Peyer's patch (tissue), 4 donors: Measurements from ENCODE around the gene SH3TC1. TPM values are rescaled to one million over a fixed set of nuclear protein-coding genes. Genes with fewer than 3 reads are reported as not detected.
A peak's percentile ranks its signal among the peaks of the same experiment; 100 is the strongest.

Experiments
- DNase-seq, 3 donors: peaks; one replicate each; pipeline ENCODE4 v3.0.0-alpha.2; 2017 to 2019
- H3K27ac ChIP-seq, 4 donors: fragments of 200-600 bp; sonication (generic); one replicate each; pipeline ENCODE4 v1.5.1; 2016 to 2019
- H3K27me3 ChIP-seq, 2 donors: fragments of 200-600 bp; sonication (generic); one replicate each; pipeline ENCODE4 v1.5.1; 2019
- H3K36me3 ChIP-seq, 3 donors: fragments of 200-600 bp; sonication (generic); one replicate each; pipeline ENCODE4 v1.5.1; 2016 to 2019
- H3K4me1 ChIP-seq, 4 donors: fragments of 200-600 bp; sonication (generic); one replicate each; pipeline ENCODE4 v1.5.1; 2016 to 2019
- H3K4me3 ChIP-seq, 4 donors: fragments of 200-600 bp; sonication (generic); 1 replicate in 3 of 4; 2 replicates in 1 of 4; pipeline ENCODE4 v1.5.1; 2016 to 2019; ENCODE audit warnings: mild to moderate bottlenecking in 1 of 4
- H3K9me3 ChIP-seq, 4 donors: fragments of 200-600 bp; sonication (generic); one replicate each; pipeline ENCODE4 v1.5.1; 2016 to 2019; ENCODE audit warnings: mild to moderate bottlenecking in 1 of 4
- POLR2A ChIP-seq, 2 donors: fragments of 450-650 bp; IDR thresholded peaks; one replicate each; pipeline ENCODE4 v1.5.1; 2017; ENCODE audit warnings: antibody characterized with exemption in 2 of 2, mild to moderate bottlenecking in 2 of 2, moderate library complexity in 2 of 2
- total RNA-seq, 4 donors: library from RNA; depleted of rRNA; stranded (reverse); fragments of >200 nt; gene quantifications; one replicate each; pipeline ENCODE4 v1.1.0, GENCODE V29; 2016
- TF ChIP-seq, protein P1 (sequence below), 6 experiments: fragments of 450-650 bp in 4 of 6; fragments of 200-600 bp in 2 of 6; sonication (generic) in 1 of 6; IDR thresholded peaks; one replicate each; pipeline ENCODE4 v1.5.1; 2017 to 2019; ENCODE audit warnings: antibody characterized with exemption in 6 of 6, mild to moderate bottlenecking in 3 of 6, moderate library complexity in 1 of 6

Gene SH3TC1
- total RNA-seq, 4 donors from 2014 or later, result 4.2 to 88.3 (median 11.8) TPM

DNA sequence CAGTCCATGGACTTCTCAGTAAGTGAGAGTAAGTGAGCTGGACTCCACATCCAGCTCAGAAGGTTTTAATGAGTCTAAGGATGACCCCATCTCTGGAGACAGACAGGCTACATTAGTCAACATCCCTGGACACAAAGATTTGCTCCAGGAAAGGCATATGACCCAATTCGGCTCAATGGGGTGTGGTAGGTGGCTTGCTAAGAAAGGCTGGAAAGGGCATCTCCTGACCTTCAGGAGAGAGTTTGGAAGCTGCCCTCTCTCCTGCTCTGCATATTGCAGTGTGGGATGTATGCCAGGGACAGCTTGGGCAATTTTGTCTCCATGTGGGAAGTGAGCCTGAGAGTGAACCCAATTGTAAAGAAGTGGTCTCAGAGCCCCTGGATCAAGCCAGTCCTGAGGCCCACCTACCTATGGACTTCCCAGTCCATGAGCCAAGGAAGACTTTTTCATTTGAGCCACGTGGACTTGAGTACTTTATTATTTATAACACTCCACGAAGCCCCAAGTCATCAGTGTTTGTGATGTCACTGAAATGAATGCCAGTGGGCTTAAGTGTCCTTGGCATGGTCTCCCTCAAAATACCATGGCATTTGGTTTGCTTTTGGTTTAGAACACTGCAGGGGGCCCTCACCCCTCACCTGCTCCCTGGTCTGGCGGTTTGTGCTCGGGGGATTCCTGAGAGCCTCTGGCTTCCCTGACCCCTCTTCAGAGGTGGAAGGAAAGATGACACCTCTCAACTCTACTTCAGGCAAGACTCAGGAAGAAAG lies 30.1 kb upstream of the SH3TC1 start:
- Histone ChIP-seq H3K9me3 (peaks cover 0 to 9% (median 0%) of the 10 kb centered on the region in 4 donors), H3K27me3 (no peaks in the 10 kb centered on the region), H3K36me3 (no peaks in the 10 kb centered on the region), H3K4me3 (no peak overlapping the region), H3K4me1 (no peaks in the 10 kb centered on the region), H3K27ac (no peak overlapping the region)
- TF ChIP-seq POLR2A (IDR thresholded peaks at IDR 0.05), result no peak
- TF ChIP-seq, protein P1, sequence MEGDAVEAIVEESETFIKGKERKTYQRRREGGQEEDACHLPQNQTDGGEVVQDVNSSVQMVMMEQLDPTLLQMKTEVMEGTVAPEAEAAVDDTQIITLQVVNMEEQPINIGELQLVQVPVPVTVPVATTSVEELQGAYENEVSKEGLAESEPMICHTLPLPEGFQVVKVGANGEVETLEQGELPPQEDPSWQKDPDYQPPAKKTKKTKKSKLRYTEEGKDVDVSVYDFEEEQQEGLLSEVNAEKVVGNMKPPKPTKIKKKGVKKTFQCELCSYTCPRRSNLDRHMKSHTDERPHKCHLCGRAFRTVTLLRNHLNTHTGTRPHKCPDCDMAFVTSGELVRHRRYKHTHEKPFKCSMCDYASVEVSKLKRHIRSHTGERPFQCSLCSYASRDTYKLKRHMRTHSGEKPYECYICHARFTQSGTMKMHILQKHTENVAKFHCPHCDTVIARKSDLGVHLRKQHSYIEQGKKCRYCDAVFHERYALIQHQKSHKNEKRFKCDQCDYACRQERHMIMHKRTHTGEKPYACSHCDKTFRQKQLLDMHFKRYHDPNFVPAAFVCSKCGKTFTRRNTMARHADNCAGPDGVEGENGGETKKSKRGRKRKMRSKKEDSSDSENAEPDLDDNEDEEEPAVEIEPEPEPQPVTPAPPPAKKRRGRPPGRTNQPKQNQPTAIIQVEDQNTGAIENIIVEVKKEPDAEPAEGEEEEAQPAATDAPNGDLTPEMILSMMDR (IDR thresholded peaks at IDR 0.05), result no peak
- no peak for DNase-seq

DNA sequence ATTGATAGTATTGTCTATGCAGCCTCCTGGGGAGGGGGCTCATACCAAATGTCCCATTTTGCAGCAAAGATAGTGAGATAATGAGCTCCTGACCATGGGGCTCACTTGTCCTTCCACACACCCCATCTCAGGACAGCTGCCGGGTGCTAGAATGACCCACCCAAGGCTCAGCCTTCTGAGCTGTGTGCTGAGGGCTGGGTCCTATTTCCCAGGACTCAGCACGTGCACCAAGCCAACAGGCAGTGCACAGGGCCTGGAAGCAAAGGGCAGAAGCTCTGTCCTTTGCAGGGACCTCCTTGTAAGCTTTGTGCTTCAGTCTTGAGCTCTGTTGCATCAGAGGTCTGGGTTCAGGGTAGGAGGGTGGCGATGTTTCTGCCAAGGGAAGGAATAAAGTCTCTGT lies 29.3 kb upstream of the SH3TC1 start:
- TF ChIP-seq, protein P1 (IDR thresholded peaks at IDR 0.05), result no peak
- TF ChIP-seq POLR2A (IDR thresholded peaks at IDR 0.05), result no peak
- Histone ChIP-seq H3K4me3 (no peak overlapping the region), H3K27ac (no peak overlapping the region), H3K9me3 (peaks cover 0 to 9% (median 0%) of the 10 kb centered on the region in 4 donors), H3K27me3 (no peaks in the 10 kb centered on the region), H3K36me3 (no peaks in the 10 kb centered on the region), H3K4me1 (no peaks in the 10 kb centered on the region)
- no peak for DNase-seq

DNA sequence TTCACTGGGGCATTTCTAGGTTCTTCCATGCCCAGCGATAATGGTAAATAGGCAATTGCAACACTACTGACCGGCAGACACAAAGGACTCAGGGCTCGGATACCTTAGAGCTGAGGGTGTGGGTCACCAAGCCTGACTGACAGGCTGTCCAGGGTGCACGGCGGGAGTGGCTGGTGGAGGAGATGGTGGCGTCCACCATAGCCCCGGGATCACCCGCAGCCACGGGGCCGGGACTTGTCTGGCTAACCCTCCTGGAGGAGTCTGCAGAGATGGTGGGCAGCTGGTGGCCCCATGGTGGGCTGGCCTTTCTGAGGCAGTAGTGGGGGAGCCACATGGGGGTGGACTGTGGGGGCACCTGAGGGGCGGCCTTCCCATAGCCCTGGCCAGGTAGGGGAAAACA lies 28.7 kb upstream of the SH3TC1 start:
- H3K36me3 ChIP-seq, result no peaks in the 10 kb centered on the region
- H3K27me3 ChIP-seq, result no peaks in the 10 kb centered on the region
- TF ChIP-seq POLR2A (IDR thresholded peaks at IDR 0.05), result no peak
- TF ChIP-seq, protein P1 (IDR thresholded peaks at IDR 0.05), result no peak
- H3K4me1 ChIP-seq, result no peaks in the 10 kb centered on the region
- no peak for DNase-seq
- peaks cover 0 to 9% (median 0%) of the 10 kb centered on the region in 4 donors for H3K9me3 ChIP-seq
- H3K4me3 ChIP-seq, result no peak overlapping the region
- H3K27ac ChIP-seq, result no peak overlapping the region

DNA sequence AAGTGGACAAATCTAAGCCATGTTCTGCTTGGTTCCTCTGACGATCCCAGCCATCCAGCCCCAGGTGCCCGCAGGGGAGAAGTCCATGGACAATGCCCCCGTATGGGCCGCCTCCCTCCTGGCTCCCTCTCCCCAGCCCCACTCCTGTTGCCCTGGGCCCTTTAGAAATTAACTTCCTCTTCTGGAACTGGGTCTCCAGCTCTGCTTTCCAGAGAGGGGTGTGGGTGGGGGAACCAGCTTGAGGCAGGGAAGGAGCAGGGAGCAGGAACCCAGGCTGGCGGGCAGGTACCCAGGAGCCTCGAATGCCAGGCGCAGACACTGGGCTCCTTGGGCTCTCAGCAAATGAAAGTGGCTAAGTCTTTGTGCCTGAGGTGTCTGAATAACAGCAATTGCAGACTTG lies 27.8 kb upstream of the SH3TC1 start:
- TF ChIP-seq, protein P1 (IDR thresholded peaks at IDR 0.05), result no peak
- no peak for TF ChIP-seq POLR2A (IDR thresholded peaks at IDR 0.05)
- no peaks in the 10 kb centered on the region for H3K4me1 ChIP-seq

DNA sequence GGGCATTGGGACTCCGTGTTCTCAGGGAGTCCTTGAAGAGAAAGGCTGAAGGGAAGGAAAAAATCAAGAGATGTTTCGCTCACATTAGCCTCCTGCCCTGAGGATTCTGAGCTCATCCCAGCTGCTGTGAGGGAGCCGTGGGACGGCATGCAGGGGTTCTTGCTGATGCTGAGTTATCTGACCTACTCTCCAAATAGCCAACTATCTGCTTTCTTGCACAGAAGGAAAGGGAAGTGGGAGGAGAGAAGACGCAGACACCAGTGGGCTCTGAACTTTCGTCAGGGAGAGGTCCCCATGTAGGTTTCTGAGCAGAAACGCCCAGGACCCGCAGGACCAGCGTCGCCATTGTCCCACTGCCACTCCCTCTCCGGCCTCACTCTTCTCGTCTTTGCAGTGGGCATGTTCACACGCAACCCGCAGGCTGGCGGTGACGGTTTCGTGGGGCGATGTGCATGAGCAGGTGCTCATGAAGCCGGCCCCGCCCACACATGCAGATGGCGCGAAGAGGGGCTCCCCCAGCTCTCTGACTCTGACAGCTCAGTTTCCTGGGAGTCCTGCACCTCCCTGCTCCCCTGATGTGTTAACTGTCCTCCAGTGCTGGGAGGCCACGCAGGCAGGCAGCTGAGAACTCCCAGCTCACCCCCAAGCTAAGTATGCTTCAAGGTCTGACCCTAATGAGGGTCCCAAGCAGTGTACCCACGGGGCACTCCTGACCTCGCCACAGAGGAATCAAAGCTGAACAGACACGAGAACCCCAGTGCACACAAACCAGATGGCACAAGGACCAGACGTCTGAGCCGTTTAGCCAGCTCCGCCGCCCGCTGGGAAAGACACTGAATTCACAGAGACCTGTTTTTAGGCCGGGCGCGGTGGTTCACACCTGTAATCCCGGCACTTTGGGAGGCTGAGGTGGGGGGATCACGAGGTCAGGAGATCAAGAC lies 26.8 kb upstream of the SH3TC1 start:
- peaks cover 0 to 9% (median 0%) of the 10 kb centered on the region in 4 donors for H3K9me3 ChIP-seq
- H3K36me3 ChIP-seq, result no peaks in the 10 kb centered on the region
- H3K27me3 ChIP-seq, result no peaks in the 10 kb centered on the region
- H3K4me1 ChIP-seq, result no peaks in the 10 kb centered on the region
- DNase-seq, result peak in 2 of 3 donors; percentile 78 to 85
- H3K27ac ChIP-seq, result no peak overlapping the region
- no peak for TF ChIP-seq POLR2A (IDR thresholded peaks at IDR 0.05)
- TF ChIP-seq, protein P1 (IDR thresholded peaks at IDR 0.05), result no peak
- peak overlapping the region in 1 of 4 donors; percentile 22 for H3K4me3 ChIP-seq

More for the DNA sequence above, 27.8 kb upstream of the SH3TC1 start:
- no peak for DNase-seq
- H3K4me3 ChIP-seq, result no peak overlapping the region
- no peaks in the 10 kb centered on the region for H3K36me3 ChIP-seq
- H3K9me3 ChIP-seq, result peaks cover 0 to 9% (median 0%) of the 10 kb centered on the region in 4 donors
- H3K27ac ChIP-seq, result no peak overlapping the region
- no peaks in the 10 kb centered on the region for H3K27me3 ChIP-seq
